ENCODE results near the gene SOWAHA.

- TF ChIP-seq CTCF (IDR thresholded peaks at IDR 0.05 in 2 of 3, conservative IDR thresholded peaks at IDR 0.05 in 1 of 3; ENCODE audit: borderline replicate concordance in 1 of 3, insufficient read depth in 1 of 3, low read depth in 2 of 3, low read length in 2 of 3) (no peak), POLR2A (IDR thresholded peaks at IDR 0.05; ENCODE audit: borderline replicate concordance, extremely low read depth, insufficient read depth, insufficient read length) (no peak), ATF3 (IDR thresholded peaks at IDR 0.05) (no peak), EZH2 (IDR thresholded peaks at IDR 0.05) (no peak), CEBPB (IDR thresholded peaks at IDR 0.05; ENCODE audit: low read depth) (no peak), MAX (IDR thresholded peaks at IDR 0.05) (no peak), SIN3A (IDR thresholded peaks at IDR 0.05; ENCODE audit: low read depth) (no peak), ZNF274 (IDR thresholded peaks at IDR 0.05; ENCODE audit: low read depth, low read length) (no peak), POLR2AphosphoS5 (IDR thresholded peaks at IDR 0.05; ENCODE audit: low read depth, low read length) (no peak), JUND (IDR thresholded peaks at IDR 0.05) (no peak), ZFX (IDR thresholded peaks at IDR 0.05) (no peak), FOSL1 (IDR thresholded peaks at IDR 0.05; ENCODE audit: low read depth) (no peak)
Measured at GRCh38 chr5:132831095-132831860, 18.2 kb downstream of the SOWAHA start.

All from HCT116 (cell line).